ENCODE results near the gene CDK6. TPM values are rescaled to one million over a fixed set of nuclear protein-coding genes. Genes with fewer than 3 reads are reported as not detected.
A peak's percentile ranks its signal among the peaks of the same experiment; 100 is the strongest.

The CDK6 gene
- total RNA-seq, 2 donors from 2014 or later: 278 to 404 TPM

GRCh38 chr7:92684274-92684673 is 152.1 kb downstream of the CDK6 start:
- DNase-seq (ENCODE audit: low spot score) (no peak), ATAC-seq (no peak)
- peak overlapping the region; percentile 90 to 94 for H3K27ac Mint-ChIP-seq
- no peaks in the 10 kb centered on the region for H3K27me3 Mint-ChIP-seq
- H3K9me3 Mint-ChIP-seq: peaks cover 9% of the 10 kb centered on the region
- H3K4me3 Mint-ChIP-seq: peak overlapping the region; percentile 72
- peaks cover 56% of the 10 kb centered on the region for H3K36me3 Mint-ChIP-seq
- H3K4me1 Mint-ChIP-seq (ENCODE audit: low read depth in 2 of 2): peaks cover 79 to 87% of the 10 kb centered on the region in 2 donors

GRCh38 chr7:92682903-92683539 is 153.4 kb downstream of the CDK6 start:
- ATAC-seq (peak in 1 of 2 donors; percentile 56), DNase-seq (ENCODE audit: low spot score) (no peak)
- H3K9me3 Mint-ChIP-seq: peaks cover 13% of the 10 kb centered on the region
- peaks cover 47% of the 10 kb centered on the region for H3K36me3 Mint-ChIP-seq
- H3K27ac Mint-ChIP-seq: peak overlapping the region; percentile 90 to 94
- peaks cover 83 to 85% of the 10 kb centered on the region in 2 donors for H3K4me1 Mint-ChIP-seq (ENCODE audit: low read depth in 2 of 2)
- H3K4me3 Mint-ChIP-seq: peak overlapping the region; percentile 72
- H3K27me3 Mint-ChIP-seq: no peaks in the 10 kb centered on the region

GRCh38 chr7:92682330-92682729 is 154.0 kb downstream of the CDK6 start:
- Mint-ChIP-seq H3K27me3 (no peaks in the 10 kb centered on the region), H3K27ac (peak overlapping the region; percentile 90 to 94), H3K4me3 (peak overlapping the region; percentile 26), H3K36me3 (peaks cover 40% of the 10 kb centered on the region), H3K4me1 (ENCODE audit: low read depth in 2 of 2) (peaks cover 76 to 78% of the 10 kb centered on the region in 2 donors), H3K9me3 (peaks cover 13% of the 10 kb centered on the region)
- no peak for DNase-seq (ENCODE audit: low spot score)
- no peak for ATAC-seq

DNA sequence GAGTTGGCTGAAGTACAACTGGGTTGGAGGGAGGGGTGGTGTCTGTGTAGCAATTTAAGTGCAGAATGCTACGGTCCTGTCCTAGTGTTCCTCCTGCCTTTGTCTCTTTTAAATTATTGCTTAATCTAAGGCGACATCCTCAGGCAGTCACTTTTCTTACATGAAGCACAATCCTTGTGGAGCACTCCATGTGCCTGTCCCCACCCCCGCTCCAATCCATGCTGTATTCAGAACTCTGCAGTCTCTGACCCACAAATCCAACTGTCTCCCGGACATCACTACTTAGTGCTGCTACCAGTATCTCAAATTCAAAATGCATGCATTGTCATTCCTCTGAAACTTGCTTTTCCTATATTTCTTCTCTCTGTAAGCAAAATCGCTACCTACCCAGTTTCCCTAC is 154.7 kb downstream of the CDK6 start:
- peaks cover 69 to 71% of the 10 kb centered on the region in 2 donors for H3K4me1 Mint-ChIP-seq (ENCODE audit: low read depth in 2 of 2)
- peaks cover 13% of the 10 kb centered on the region for H3K9me3 Mint-ChIP-seq
- peak overlapping the region; percentile 90 to 94 for H3K27ac Mint-ChIP-seq
- peak overlapping the region; percentile 26 for H3K4me3 Mint-ChIP-seq
- DNase-seq (ENCODE audit: low spot score) (no peak), ATAC-seq (no peak)
- peaks cover 33% of the 10 kb centered on the region for H3K36me3 Mint-ChIP-seq
- H3K27me3 Mint-ChIP-seq: no peaks in the 10 kb centered on the region

- DNase-seq (ENCODE audit: low spot score) (no peak), ATAC-seq (no peak)
- Mint-ChIP-seq H3K4me1 (ENCODE audit: low read depth in 2 of 2) (peaks cover 59% of the 10 kb centered on the region in 2 donors), H3K27me3 (no peaks in the 10 kb centered on the region), H3K9me3 (peaks cover 13% of the 10 kb centered on the region), H3K27ac (peak overlapping the region; percentile 90 to 94), H3K36me3 (peaks cover 30% of the 10 kb centered on the region), H3K4me3 (peak overlapping the region; percentile 38)
These were observed 155.9 kb downstream of the CDK6 start for GRCh38 chr7:92680442-92680841.

- DNase-seq (ENCODE audit: low spot score): no peak
- H3K9me3 Mint-ChIP-seq: peaks cover 16% of the 10 kb centered on the region
- peaks cover 43 to 49% of the 10 kb centered on the region in 2 donors for H3K4me1 Mint-ChIP-seq (ENCODE audit: low read depth in 2 of 2)
- H3K27ac Mint-ChIP-seq: peak overlapping the region; percentile 60 to 88
- peak overlapping the region; percentile 26 for H3K4me3 Mint-ChIP-seq
- H3K27me3 Mint-ChIP-seq: no peaks in the 10 kb centered on the region
- peaks cover 31% of the 10 kb centered on the region for H3K36me3 Mint-ChIP-seq
- ATAC-seq: no peak
These were observed 158.0 kb downstream of the CDK6 start for GRCh38 chr7:92678291-92678920.

GRCh38 chr7:92674379-92674778 is 162.0 kb downstream of the CDK6 start:
- Mint-ChIP-seq H3K27ac (peak overlapping the region; percentile 77 to 82), H3K4me1 (ENCODE audit: low read depth in 2 of 2) (peaks cover 50 to 58% of the 10 kb centered on the region in 2 donors), H3K4me3 (peak overlapping the region; percentile 8), H3K27me3 (no peaks in the 10 kb centered on the region), H3K9me3 (peaks cover 7% of the 10 kb centered on the region), H3K36me3 (peaks cover 35% of the 10 kb centered on the region)
- DNase-seq (ENCODE audit: low spot score): no peak
- ATAC-seq: no peak

DNA sequence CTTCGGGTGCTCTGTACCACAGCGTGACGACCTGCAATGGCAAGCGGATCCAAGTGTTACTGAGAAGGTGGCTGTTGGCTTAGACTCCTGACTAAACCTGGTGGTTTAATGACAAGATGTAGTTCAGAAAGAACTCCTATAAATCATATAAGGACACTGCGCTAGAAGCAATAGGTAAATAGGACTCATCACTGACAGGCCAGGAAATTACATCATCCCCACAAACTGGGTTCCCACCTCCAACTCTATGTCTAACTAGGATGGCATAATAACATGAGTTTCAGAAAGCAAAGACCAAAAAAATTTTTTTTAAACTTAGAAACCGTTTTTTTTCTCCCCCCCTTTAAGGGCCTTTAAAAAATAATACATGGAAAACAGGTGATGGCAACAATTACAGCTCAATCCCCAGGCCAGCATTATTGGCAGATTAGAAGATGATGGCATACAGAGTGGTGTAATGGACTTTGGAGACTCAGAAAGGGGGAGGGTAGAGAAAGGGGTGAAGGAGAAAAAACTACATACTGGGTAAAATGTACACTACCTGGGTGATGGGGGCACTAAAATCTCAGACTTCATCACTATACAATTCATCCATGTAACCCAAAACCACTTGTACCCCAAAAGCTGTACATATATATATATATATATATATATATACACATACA is 164.7 kb downstream of the CDK6 start:
- no peak for DNase-seq (ENCODE audit: low spot score)
- peak overlapping the region; percentile 77 to 82 for H3K27ac Mint-ChIP-seq
- H3K36me3 Mint-ChIP-seq: peaks cover 42% of the 10 kb centered on the region
- peaks cover 51 to 60% of the 10 kb centered on the region in 2 donors for H3K4me1 Mint-ChIP-seq (ENCODE audit: low read depth in 2 of 2)
- peak; percentile 53 to 67 for ATAC-seq
- no peaks in the 10 kb centered on the region for H3K27me3 Mint-ChIP-seq
- peaks cover 3% of the 10 kb centered on the region for H3K9me3 Mint-ChIP-seq
- H3K4me3 Mint-ChIP-seq: peak overlapping the region; percentile 36

DNA sequence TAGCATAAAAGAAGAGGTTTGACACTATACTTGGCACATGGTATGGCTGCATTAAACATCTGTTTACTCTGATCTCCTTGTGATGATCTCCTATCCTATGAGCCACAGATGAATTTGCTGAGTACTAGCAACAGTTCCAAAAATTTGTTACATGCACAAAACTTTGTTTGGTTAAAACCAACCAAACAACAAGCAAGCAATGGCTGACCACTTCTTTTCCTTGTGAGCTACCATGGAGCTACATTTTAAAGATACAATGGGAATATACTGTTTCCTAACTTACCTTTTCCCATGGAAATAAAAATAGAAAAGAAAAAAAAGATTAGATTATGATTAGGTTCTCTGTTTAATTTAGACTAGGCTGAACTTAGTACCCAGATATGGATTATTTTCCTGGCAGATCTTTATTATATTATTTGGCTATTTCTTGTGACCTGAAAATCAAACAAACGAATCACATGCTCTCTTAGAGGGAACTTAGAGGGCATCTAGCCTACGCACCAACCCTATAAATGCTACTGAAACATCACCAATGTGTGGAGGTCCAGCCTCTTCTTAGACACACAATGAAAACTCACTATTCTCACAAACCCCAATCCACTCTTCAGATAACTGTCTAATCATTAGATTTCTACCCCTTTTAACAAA is 166.0 kb downstream of the CDK6 start:
- ATAC-seq (no peak), DNase-seq (ENCODE audit: low spot score) (no peak)
- Mint-ChIP-seq H3K9me3 (peaks cover 3% of the 10 kb centered on the region), H3K36me3 (peaks cover 53% of the 10 kb centered on the region), H3K4me1 (ENCODE audit: low read depth in 2 of 2) (peaks cover 60 to 71% of the 10 kb centered on the region in 2 donors), H3K4me3 (peak overlapping the region; percentile 36), H3K27me3 (no peaks in the 10 kb centered on the region), H3K27ac (peak overlapping the region; percentile 77 to 82)

DNA sequence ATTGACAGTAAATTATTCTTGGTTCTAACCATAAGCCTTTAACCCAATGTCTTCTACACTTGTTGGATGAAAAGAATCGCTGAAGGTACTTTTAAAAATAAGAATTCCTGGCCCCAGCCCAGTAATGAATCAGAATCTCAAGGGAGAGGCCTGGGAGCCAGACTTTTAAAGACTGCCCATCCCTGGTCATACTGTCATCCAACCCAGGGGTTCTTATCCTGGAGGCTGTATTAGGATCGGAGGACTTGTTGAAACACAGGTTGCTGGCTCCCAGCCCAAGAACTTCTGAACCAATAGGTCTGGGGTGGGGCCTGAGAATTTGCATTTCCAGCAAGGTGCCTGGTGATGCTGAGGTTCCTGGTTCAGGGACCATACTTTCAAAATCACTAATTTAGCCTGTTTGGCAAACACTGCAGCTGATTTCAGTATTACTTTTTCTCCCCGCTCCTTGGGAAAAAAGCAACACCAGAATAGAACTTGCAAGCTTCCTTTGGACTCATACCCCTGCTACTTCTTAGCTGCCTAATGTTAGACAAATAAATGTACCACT is 166.7 kb downstream of the CDK6 start:
- H3K27me3 Mint-ChIP-seq: no peaks in the 10 kb centered on the region
- peaks cover 54% of the 10 kb centered on the region for H3K36me3 Mint-ChIP-seq
- DNase-seq (ENCODE audit: low spot score) (no peak), ATAC-seq (peak in 1 of 2 donors; percentile 29)
- H3K9me3 Mint-ChIP-seq: peaks cover 3% of the 10 kb centered on the region
- H3K27ac Mint-ChIP-seq: peak overlapping the region; percentile 77 to 82
- H3K4me3 Mint-ChIP-seq: peak overlapping the region; percentile 36
- peaks cover 64 to 77% of the 10 kb centered on the region in 2 donors for H3K4me1 Mint-ChIP-seq (ENCODE audit: low read depth in 2 of 2)

DNA sequence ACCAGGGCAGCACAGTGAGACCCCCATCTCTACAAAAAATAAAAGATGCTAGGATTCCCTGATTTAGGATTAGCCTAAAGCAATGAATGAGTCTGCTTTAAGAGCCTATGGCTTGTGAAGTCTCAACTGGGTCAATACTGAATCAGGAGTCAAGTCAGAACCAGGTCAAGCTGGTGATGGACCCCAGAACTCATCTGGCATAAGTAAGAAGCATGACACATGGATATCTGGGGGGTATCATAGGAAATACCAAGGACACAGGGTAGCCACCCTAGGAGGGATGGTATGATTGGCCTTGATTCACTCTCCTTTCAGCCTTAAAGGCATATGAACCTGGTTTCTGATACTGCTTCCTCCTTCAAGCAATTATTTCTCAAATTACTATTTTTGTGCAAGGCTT is 167.8 kb downstream of the CDK6 start:
- Mint-ChIP-seq H3K4me1 (ENCODE audit: low read depth in 2 of 2) (peaks cover 68 to 78% of the 10 kb centered on the region in 2 donors), H3K27me3 (no peaks in the 10 kb centered on the region), H3K27ac (peak overlapping the region; percentile 77 to 83), H3K36me3 (peaks cover 46% of the 10 kb centered on the region), H3K9me3 (no peaks in the 10 kb centered on the region), H3K4me3 (peak overlapping the region; percentile 32)
- ATAC-seq (no peak), DNase-seq (ENCODE audit: low spot score) (no peak)

DNA sequence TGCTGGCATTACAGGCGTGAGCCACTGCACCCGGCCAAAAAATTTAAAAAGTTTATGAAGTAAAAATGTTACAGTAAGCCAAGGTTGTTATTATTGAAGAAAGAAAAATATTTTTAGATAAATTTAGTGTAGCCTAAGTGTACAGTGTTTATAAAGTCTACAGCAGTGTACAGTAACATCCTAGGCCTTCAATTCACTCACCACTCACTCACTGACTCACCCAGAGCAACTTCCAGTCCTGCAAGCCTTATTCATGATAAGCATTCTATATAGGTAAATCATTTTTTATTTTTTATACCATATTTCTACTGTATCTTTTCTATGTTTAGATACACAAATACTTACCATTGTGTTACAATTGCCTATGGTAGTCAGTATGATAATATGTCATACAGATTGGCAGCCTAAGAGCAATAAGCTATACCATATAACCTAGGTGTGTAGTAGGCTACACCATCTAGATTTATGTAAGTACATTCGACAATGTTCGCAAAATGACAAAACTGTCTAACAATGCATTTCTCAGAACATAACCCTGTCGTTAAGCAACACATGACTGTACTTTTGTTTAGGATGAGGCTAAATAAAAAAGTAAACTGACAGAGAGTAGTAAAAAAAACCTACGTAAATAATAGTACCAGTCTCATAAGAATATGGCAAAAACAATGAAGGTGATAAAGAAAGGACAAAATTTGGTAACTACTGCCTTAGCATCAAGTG is 168.4 kb downstream of the CDK6 start:
- Mint-ChIP-seq H3K4me1 (ENCODE audit: low read depth in 2 of 2) (peaks cover 62 to 73% of the 10 kb centered on the region in 2 donors), H3K4me3 (peak overlapping the region; percentile 32)

DNA sequence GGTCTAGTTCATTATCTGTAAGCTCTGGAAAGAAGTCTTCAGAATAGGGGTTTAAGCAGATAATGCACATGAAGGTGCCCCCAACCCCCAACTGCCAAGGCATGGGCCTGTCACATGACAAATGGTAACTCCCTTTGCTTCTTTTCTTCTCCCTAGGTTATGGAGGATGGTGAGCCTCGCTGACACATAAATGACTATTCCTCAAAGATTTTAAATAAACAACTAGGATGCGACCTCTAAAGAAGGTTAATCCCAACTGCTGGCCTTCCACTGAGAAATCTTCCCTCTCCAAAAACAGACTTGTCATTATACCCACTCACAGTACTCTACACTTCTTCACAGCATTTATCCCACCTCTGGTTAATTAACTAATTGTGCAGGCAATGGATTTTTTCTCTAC is 170.4 kb downstream of the CDK6 start:
- Mint-ChIP-seq H3K9me3 (no peaks in the 10 kb centered on the region), H3K4me3 (peak overlapping the region; percentile 72), H3K27ac (no peak overlapping the region), H3K36me3 (peaks cover 30% of the 10 kb centered on the region), H3K4me1 (ENCODE audit: low read depth in 2 of 2) (peaks cover 45 to 52% of the 10 kb centered on the region in 2 donors), H3K27me3 (no peaks in the 10 kb centered on the region)
- DNase-seq (ENCODE audit: low spot score) (no peak), ATAC-seq (no peak)

More for the DNA sequence above, 168.4 kb downstream of the CDK6 start:
- Mint-ChIP-seq H3K36me3 (peaks cover 46% of the 10 kb centered on the region), H3K27me3 (no peaks in the 10 kb centered on the region), H3K9me3 (no peaks in the 10 kb centered on the region), H3K27ac (peak overlapping the region; percentile 77 to 83)
- ATAC-seq: no peak
- DNase-seq (ENCODE audit: low spot score): no peak

Data from natural killer cell treated with Interleukin-12 subunit alpha and Interleukin-12 subunit beta and Interleukin-15 and Interleukin-18, amount 100 ng/mL, for 72 hours (primary cell).